ENCODE results near the gene ITGA2. TPM values are rescaled to one million over a fixed set of nuclear protein-coding genes. Genes with fewer than 3 reads are reported as not detected.

ITGA2 gene
- total and polyA plus RNA-seq, 2 donors (not counting 1 experiment from before 2014, with no cell fraction given) = not detected

- Histone ChIP-seq H3K27me3 (replicated peaks in 1 of 4; ENCODE audit: control extremely low read depth in 1 of 4, control insufficient read depth in 3 of 4, insufficient read depth in 4 of 4, low read length in 3 of 4) (no peaks in the 10 kb centered on the region), H3K4me3 (ENCODE audit: control extremely low read depth in 1 of 5, extremely low read depth in 1 of 5, insufficient read depth in 1 of 5, low read depth in 2 of 5, low read length in 4 of 5) (no peak overlapping the region), H2AFZ (ENCODE audit: insufficient read depth, low read depth, low read length, poor library complexity, severe bottlenecking) (no peak overlapping the region), H3K4me2 (replicated peaks; ENCODE audit: low read depth, low read length, poor library complexity, severe bottlenecking) (no peak overlapping the region), H3K9ac (ENCODE audit: low read length) (no peak overlapping the region), H3K4me1 (ENCODE audit: control insufficient read depth in 2 of 2, insufficient read depth in 2 of 2, low read length in 2 of 2) (no peaks in the 10 kb centered on the region), H3K9me3 (ENCODE audit: control extremely low read depth in 1 of 3, control insufficient read depth in 2 of 3, insufficient read depth in 1 of 3, low read length in 2 of 3) (peaks cover 0 to 21% (median 0%) of the 10 kb centered on the region in 3 donors), H3K27ac (ENCODE audit: low read length in 2 of 2) (no peak overlapping the region), H4K20me1 (ENCODE audit: control insufficient read depth, insufficient read depth, low read length, poor library complexity, severe bottlenecking) (no peaks in the 10 kb centered on the region), H3K79me2 (ENCODE audit: control insufficient read depth, insufficient read depth, low read length) (no peaks in the 10 kb centered on the region), H3K36me3 (replicated peaks in 1 of 2; ENCODE audit: control extremely low read depth in 1 of 2, control insufficient read depth in 1 of 2, extremely low read depth in 1 of 2, insufficient read depth in 2 of 2, low read length in 1 of 2) (no peaks in the 10 kb centered on the region)
- ChIA-PET CTCF (no interaction called here), POLR2A (no interaction called here)
- Mint-ChIP-seq H3K9me3 (ENCODE audit: insufficient read depth) (no peaks in the 10 kb centered on the region), H3K27me3 (peaks cover 36% of the 10 kb centered on the region), H3K27ac (no peak overlapping the region), H3K4me3 (no peak overlapping the region), H3K4me1 (no peaks in the 10 kb centered on the region)
- WGBS (ENCODE audit: insufficient coverage) = 93% methylated on average over 6 of the region's 7 CpGs
- intact Hi-C loops (cut with micrococcal nuclease) = no loop called here
- no peak for ATAC-seq (ENCODE audit: low read depth)
- DNase-seq = no peak
- TF ChIP-seq CTCF (IDR thresholded peaks at IDR 0.05) (no peak), EZH2 (IDR thresholded peaks at IDR 0.05; ENCODE audit: borderline replicate concordance, insufficient read depth, low read depth, low read length, poor library complexity, severe bottlenecking) (no peak)
Observed at GRCh38 chr5:52977264-52977897, 11.8 kb upstream of the ITGA2 start.

GRCh38 chr5:52981507-52981906 lies 7.6 kb upstream of the ITGA2 start:
- H3K4me3 Mint-ChIP-seq = no peak overlapping the region
- no peaks in the 10 kb centered on the region for H3K9me3 Mint-ChIP-seq (ENCODE audit: insufficient read depth)
- H3K79me2 ChIP-seq (ENCODE audit: control insufficient read depth, insufficient read depth, low read length) = no peaks in the 10 kb centered on the region
- H3K27ac ChIP-seq (ENCODE audit: low read length in 2 of 2) = no peak overlapping the region
- H3K4me1 ChIP-seq (ENCODE audit: control insufficient read depth in 2 of 2, insufficient read depth in 2 of 2, low read length in 2 of 2) = no peaks in the 10 kb centered on the region
- no peaks in the 10 kb centered on the region for H3K36me3 ChIP-seq (replicated peaks in 1 of 2; ENCODE audit: control extremely low read depth in 1 of 2, control insufficient read depth in 1 of 2, extremely low read depth in 1 of 2, insufficient read depth in 2 of 2, low read length in 1 of 2)
- H3K4me3 ChIP-seq (ENCODE audit: control extremely low read depth in 1 of 5, extremely low read depth in 1 of 5, insufficient read depth in 1 of 5, low read depth in 2 of 5, low read length in 4 of 5) = no peak overlapping the region
- H3K27ac Mint-ChIP-seq = no peak overlapping the region
- H3K9ac ChIP-seq (ENCODE audit: low read length) = no peak overlapping the region
- TF ChIP-seq CTCF (IDR thresholded peaks at IDR 0.05) = no peak
- TF ChIP-seq EZH2 (IDR thresholded peaks at IDR 0.05; ENCODE audit: borderline replicate concordance, insufficient read depth, low read depth, low read length, poor library complexity, severe bottlenecking) = no peak
- DNase-seq (no peak), ATAC-seq (ENCODE audit: low read depth) (no peak)
- no peak overlapping the region for H2AFZ ChIP-seq (ENCODE audit: insufficient read depth, low read depth, low read length, poor library complexity, severe bottlenecking)
- no peak overlapping the region for H3K4me2 ChIP-seq (replicated peaks; ENCODE audit: low read depth, low read length, poor library complexity, severe bottlenecking)
- POLR2A ChIA-PET = no interaction called here
- H3K9me3 ChIP-seq (ENCODE audit: control extremely low read depth in 1 of 3, control insufficient read depth in 2 of 3, insufficient read depth in 1 of 3, low read length in 2 of 3) = peaks cover 0 to 15% (median 0%) of the 10 kb centered on the region in 3 donors
- no peaks in the 10 kb centered on the region for H3K4me1 Mint-ChIP-seq
- peaks cover 48% of the 10 kb centered on the region for H3K27me3 Mint-ChIP-seq
- WGBS (ENCODE audit: insufficient coverage) = 100% methylated on average over 2 of the region's 4 CpGs
- peaks cover 0 to 2% (median 0%) of the 10 kb centered on the region in 4 experiments for H3K27me3 ChIP-seq (replicated peaks in 1 of 4; ENCODE audit: control extremely low read depth in 1 of 4, control insufficient read depth in 3 of 4, insufficient read depth in 4 of 4, low read length in 3 of 4)
- CTCF ChIA-PET = no interaction called here
- no peaks in the 10 kb centered on the region for H4K20me1 ChIP-seq (ENCODE audit: control insufficient read depth, insufficient read depth, low read length, poor library complexity, severe bottlenecking)
- intact Hi-C loops (cut with micrococcal nuclease) = no loop called here

Data from B cell (primary cell).